Mesendoderm (in vitro differentiated cells): Measurements from ENCODE around the gene KLB.

ENCODE experiments used
- DNase-seq: peaks from one replicate; pipeline ENCODE4 v3.0.0; 2013
- H2AK5ac ChIP-seq: 2 replicates; pipeline ENCODE4 v1.6.1; 2013; ENCODE audit warnings: low read length, inconsistent platforms
- H2BK120ac ChIP-seq: 2 replicates; pipeline ENCODE4 v1.6.1; 2013; ENCODE audit warnings: low read depth, mild to moderate bottlenecking, low read length, moderate library complexity, mixed read lengths
- H2BK15ac ChIP-seq: replicated peaks from 2 replicates; pipeline ENCODE4 v1.6.1; 2013; ENCODE audit warnings: low read depth, mild to moderate bottlenecking, moderate library complexity
- H2BK5ac ChIP-seq: 2 replicates; pipeline ENCODE4 v1.6.1; 2013; ENCODE audit warnings: low read length, inconsistent platforms
- H3K18ac ChIP-seq: 2 replicates; pipeline ENCODE4 v1.6.1; 2013; ENCODE audit warnings: mild to moderate bottlenecking, low read length, mixed read lengths
- H3K23ac ChIP-seq: one replicate; pipeline ENCODE4 v1.6.1; 2013; ENCODE audit warnings: low read length
- H3K27ac ChIP-seq: 2 replicates; pipeline ENCODE4 v1.5.1; 2013; ENCODE audit warnings: low read depth, mild to moderate bottlenecking, inconsistent platforms, low read length, moderate library complexity
- H3K27me3 ChIP-seq: 2 replicates; pipeline ENCODE4 v1.6.1; 2013; ENCODE audit warnings: low read length, control low read depth, mild to moderate bottlenecking, inconsistent platforms; ENCODE audit not compliant: insufficient read depth, poor library complexity
- H3K36me3 ChIP-seq: 2 replicates; pipeline ENCODE4 v1.6.1; 2013; ENCODE audit warnings: low read length, inconsistent platforms; ENCODE audit not compliant: control insufficient read depth, insufficient read depth
- H3K4ac ChIP-seq: one replicate; pipeline ENCODE4 v1.6.1; 2013; ENCODE audit warnings: low read depth, mild to moderate bottlenecking, low read length, moderate library complexity
- H3K4me1 ChIP-seq: 2 replicates; pipeline ENCODE4 v1.6.1; 2013; ENCODE audit warnings: low read depth, low read length, inconsistent platforms; ENCODE audit not compliant: control insufficient read depth
- H3K4me2 ChIP-seq: 2 replicates; pipeline ENCODE4 v1.6.1; 2013; ENCODE audit warnings: low read length
- H3K4me3 ChIP-seq: 2 replicates; pipeline ENCODE4 v1.5.1; 2013; ENCODE audit warnings: mild to moderate bottlenecking, low read length
- H3K56ac ChIP-seq: one replicate; pipeline ENCODE4 v1.6.1; 2013; ENCODE audit warnings: low read length
- H3K79me1 ChIP-seq: 2 replicates; pipeline ENCODE4 v1.6.1; 2013; ENCODE audit warnings: low read length, inconsistent platforms
- H3K79me2 ChIP-seq: 2 replicates; pipeline ENCODE4 v1.6.1; 2013; ENCODE audit warnings: mild to moderate bottlenecking, low read length; ENCODE audit not compliant: control insufficient read depth, insufficient read depth
- H3K9ac ChIP-seq: 2 replicates; pipeline ENCODE4 v1.6.1; 2013; ENCODE audit warnings: low read length, inconsistent platforms
- H4K5ac ChIP-seq: one replicate; pipeline ENCODE4 v1.6.1; 2013; ENCODE audit warnings: low read length
- H4K8ac ChIP-seq: one replicate; pipeline ENCODE4 v1.6.1; 2013; ENCODE audit warnings: low read depth, mild to moderate bottlenecking, control low read depth, low read length, moderate library complexity
- WGBS: extraction: QIAGEN DNeasy Blood & Tissue Kit; methylation state at CpG from one replicate; pipeline ENCODE4 v1.1.7; 2013; ENCODE audit warnings: low lambda C conversion rate, missing lambda C conversion rate; ENCODE audit not compliant: insufficient coverage; ENCODE audit errors: extremely low coverage; 5-methylcytosine and 5-hydroxymethylcytosine counted together

The KLB gene

DNA sequence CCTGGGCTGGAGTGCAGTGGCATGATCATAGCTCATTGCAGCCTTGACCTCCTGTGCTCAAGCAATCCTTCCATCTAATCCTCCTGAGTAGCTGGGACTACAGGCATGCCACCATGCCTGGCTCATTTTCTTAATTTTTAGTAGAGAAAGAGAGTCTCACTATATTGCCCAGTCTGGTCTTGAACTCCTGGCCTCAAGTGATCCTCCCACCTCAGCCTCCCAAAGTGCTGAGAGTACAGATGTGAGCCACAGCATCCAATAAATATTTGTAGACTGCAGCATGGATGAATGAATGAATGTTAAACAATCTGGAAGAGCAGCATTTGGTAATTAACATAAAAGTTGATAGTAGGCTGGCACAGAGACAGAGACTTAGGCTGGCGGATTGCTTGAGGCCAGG lies 20.0 kb downstream of the KLB start:
- no CpG with 5 or more reads among the region's 1 CpG for WGBS
- H2BK15ac ChIP-seq, result no peak overlapping the region

GRCh38 chr4:39427520-39428114 lies 20.9 kb downstream of the KLB start:
- Histone ChIP-seq H2BK15ac (no peak overlapping the region), H2BK120ac (no peak overlapping the region), H3K4me2 (no peak overlapping the region), H3K27me3 (no peaks in the 10 kb centered on the region), H3K27ac (no peak overlapping the region), H4K5ac (no peak overlapping the region), H2AK5ac (no peak overlapping the region), H3K79me2 (no peaks in the 10 kb centered on the region), H3K79me1 (no peaks in the 10 kb centered on the region), H3K36me3 (no peaks in the 10 kb centered on the region), H3K4ac (no peak overlapping the region), H3K56ac (no peak overlapping the region), H2BK5ac (no peak overlapping the region), H3K9ac (no peak overlapping the region), H3K4me3 (no peak overlapping the region), H3K18ac (no peak overlapping the region), H3K23ac (no peak overlapping the region), H3K4me1 (no peaks in the 10 kb centered on the region), H4K8ac (no peak overlapping the region)
- WGBS, result no CpG with 5 or more reads among the region's 10 CpGs
- no peak for DNase-seq

More for the DNA sequence above, 20.0 kb downstream of the KLB start:
- Histone ChIP-seq H2BK5ac (no peak overlapping the region), H3K27me3 (no peaks in the 10 kb centered on the region), H3K56ac (no peak overlapping the region), H3K36me3 (no peaks in the 10 kb centered on the region), H2AK5ac (no peak overlapping the region), H3K79me2 (no peaks in the 10 kb centered on the region), H4K5ac (no peak overlapping the region), H3K23ac (no peak overlapping the region), H3K4ac (no peak overlapping the region), H4K8ac (no peak overlapping the region), H3K18ac (no peak overlapping the region), H3K4me1 (no peaks in the 10 kb centered on the region), H3K79me1 (no peaks in the 10 kb centered on the region), H3K4me3 (no peak overlapping the region), H2BK120ac (no peak overlapping the region), H3K27ac (no peak overlapping the region), H3K9ac (no peak overlapping the region), H3K4me2 (no peak overlapping the region)
- DNase-seq, result no peak

DNA sequence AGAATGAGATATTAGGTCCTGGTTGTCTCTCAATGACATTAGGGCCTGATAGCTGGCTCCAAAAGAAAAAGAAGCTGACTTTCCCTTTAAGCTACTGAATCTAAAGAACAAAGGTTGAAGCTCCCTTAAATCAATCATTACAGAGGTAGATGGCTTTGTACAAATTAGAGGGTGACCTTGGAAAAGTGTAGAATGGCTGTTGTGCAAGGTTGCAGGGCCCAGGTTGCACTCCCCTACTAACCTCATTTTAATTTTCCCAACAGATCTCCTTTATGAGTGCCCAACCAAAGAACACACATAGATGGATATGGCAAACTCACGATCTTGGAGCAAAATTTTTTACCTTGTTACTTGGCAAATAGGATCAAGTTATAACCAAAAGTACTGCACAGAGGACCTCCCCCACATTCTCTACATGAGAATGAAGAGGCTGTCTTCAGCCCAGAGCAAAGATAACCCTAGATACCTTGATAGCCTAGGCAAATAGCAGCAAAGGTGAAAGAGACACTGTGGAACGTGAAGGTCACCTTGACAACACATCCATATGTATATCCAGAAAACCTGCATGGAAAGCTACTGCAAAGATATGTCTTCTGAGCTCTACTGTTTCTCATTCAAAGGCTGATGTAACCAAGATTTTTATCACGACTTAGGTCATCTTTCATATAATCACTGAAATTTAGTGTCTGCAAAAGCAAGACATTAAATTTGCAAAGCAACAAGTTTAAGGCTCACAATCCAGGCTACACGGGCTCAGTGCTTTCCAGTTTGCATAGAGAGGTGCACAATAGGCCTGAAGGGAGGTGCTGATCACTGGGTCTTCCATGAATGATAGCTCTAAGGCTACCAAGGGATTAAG lies 23.0 kb downstream of the KLB start:
- H3K4ac ChIP-seq, result no peak overlapping the region
- H4K5ac ChIP-seq, result no peak overlapping the region
- no peak overlapping the region for H2BK5ac ChIP-seq
- H3K27me3 ChIP-seq, result no peaks in the 10 kb centered on the region
- H2BK15ac ChIP-seq, result no peak overlapping the region
- H3K23ac ChIP-seq, result no peak overlapping the region
- no peaks in the 10 kb centered on the region for H3K79me2 ChIP-seq
- H3K27ac ChIP-seq, result no peak overlapping the region
- H3K9ac ChIP-seq, result no peak overlapping the region
- H2BK120ac ChIP-seq, result no peak overlapping the region
- DNase-seq, result no peak
- WGBS, result no CpG with 5 or more reads among the region's 4 CpGs
- no peak overlapping the region for H4K8ac ChIP-seq
- no peaks in the 10 kb centered on the region for H3K79me1 ChIP-seq
- H2AK5ac ChIP-seq, result no peak overlapping the region
- no peak overlapping the region for H3K4me2 ChIP-seq
- no peaks in the 10 kb centered on the region for H3K36me3 ChIP-seq
- H3K56ac ChIP-seq, result no peak overlapping the region
- no peak overlapping the region for H3K4me3 ChIP-seq
- H3K4me1 ChIP-seq, result no peaks in the 10 kb centered on the region
- no peak overlapping the region for H3K18ac ChIP-seq

- H3K27ac ChIP-seq, result no peak overlapping the region
- WGBS, result no CpG with 5 or more reads among the region's 11 CpGs
- H3K4me3 ChIP-seq, result no peak overlapping the region
- H3K36me3 ChIP-seq, result no peaks in the 10 kb centered on the region
- no peak overlapping the region for H3K23ac ChIP-seq
- H3K4me2 ChIP-seq, result no peak overlapping the region
- no peak overlapping the region for H2BK5ac ChIP-seq
- no peak overlapping the region for H3K18ac ChIP-seq
- H3K79me2 ChIP-seq, result no peaks in the 10 kb centered on the region
- H4K5ac ChIP-seq, result no peak overlapping the region
- H4K8ac ChIP-seq, result no peak overlapping the region
- no peak overlapping the region for H2AK5ac ChIP-seq
- H3K56ac ChIP-seq, result no peak overlapping the region
- no peak overlapping the region for H3K4ac ChIP-seq
- no peak overlapping the region for H2BK120ac ChIP-seq
- H3K9ac ChIP-seq, result no peak overlapping the region
- no peak overlapping the region for H2BK15ac ChIP-seq
- H3K4me1 ChIP-seq, result no peaks in the 10 kb centered on the region
- H3K79me1 ChIP-seq, result no peaks in the 10 kb centered on the region
- no peak for DNase-seq
- peaks cover 3% of the 10 kb centered on the region for H3K27me3 ChIP-seq
These were observed 27.3 kb downstream of the KLB start for GRCh38 chr4:39433878-39434492.

GRCh38 chr4:39435659-39436563 lies 29.2 kb downstream of the KLB start:
- no peaks in the 10 kb centered on the region for H3K36me3 ChIP-seq
- no peak overlapping the region for H3K4me2 ChIP-seq
- H2BK15ac ChIP-seq, result no peak overlapping the region
- no peak overlapping the region for H4K5ac ChIP-seq
- peak; percentile 32 for DNase-seq
- no peak overlapping the region for H3K23ac ChIP-seq
- no peak overlapping the region for H2AK5ac ChIP-seq
- WGBS, result no CpG with 5 or more reads among the region's 7 CpGs
- H2BK5ac ChIP-seq, result no peak overlapping the region
- no peak overlapping the region for H3K4me3 ChIP-seq
- no peak overlapping the region for H3K4ac ChIP-seq
- H3K4me1 ChIP-seq, result no peaks in the 10 kb centered on the region
- H3K27me3 ChIP-seq, result peaks cover 3% of the 10 kb centered on the region
- no peaks in the 10 kb centered on the region for H3K79me2 ChIP-seq
- no peak overlapping the region for H3K9ac ChIP-seq
- H4K8ac ChIP-seq, result no peak overlapping the region
- no peak overlapping the region for H3K18ac ChIP-seq
- no peak overlapping the region for H2BK120ac ChIP-seq
- no peaks in the 10 kb centered on the region for H3K79me1 ChIP-seq
- H3K27ac ChIP-seq, result no peak overlapping the region
- no peak overlapping the region for H3K56ac ChIP-seq
